Esophagus squamous epithelium (tissue), 4 donors: ENCODE results near the gene PGM2.

Experiments
- CTCF ChIP-seq, 6 experiments: fragments of 450-650 bp in 4 of 6; fragments of 200-600 bp in 2 of 6; sonication (generic) in 2 of 6; IDR thresholded peaks; one replicate each; pipeline ENCODE4 v1.5.1; 2016 to 2019; ENCODE audit warnings: antibody characterized with exemption in 6 of 6, mild to moderate bottlenecking in 4 of 6, moderate library complexity in 4 of 6
- POLR2A ChIP-seq, 4 donors: fragments of 450-650 bp; IDR thresholded peaks; one replicate each; pipeline ENCODE4 v1.6.1; 2017; ENCODE audit warnings: antibody characterized with exemption in 4 of 4, mild to moderate bottlenecking in 4 of 4, moderate library complexity in 3 of 4

- TF ChIP-seq CTCF (IDR thresholded peaks at IDR 0.05) (no peak), POLR2A (IDR thresholded peaks at IDR 0.05) (no peak)
Observed at GRCh38 chr4:37816719-37817118, 9.8 kb upstream of the PGM2 start.
